ENCODE measurements around the gene RPS18. TPM values are rescaled to one million over a fixed set of nuclear protein-coding genes. Genes with fewer than 3 reads are reported as not detected.

Gene RPS18
- total and polyA plus RNA-seq, 2 of the 13 experiments (the other 11 are each of a cell fraction or from before 2014, with no cell fraction given) = 3,896 to 5,806 TPM

DNA sequence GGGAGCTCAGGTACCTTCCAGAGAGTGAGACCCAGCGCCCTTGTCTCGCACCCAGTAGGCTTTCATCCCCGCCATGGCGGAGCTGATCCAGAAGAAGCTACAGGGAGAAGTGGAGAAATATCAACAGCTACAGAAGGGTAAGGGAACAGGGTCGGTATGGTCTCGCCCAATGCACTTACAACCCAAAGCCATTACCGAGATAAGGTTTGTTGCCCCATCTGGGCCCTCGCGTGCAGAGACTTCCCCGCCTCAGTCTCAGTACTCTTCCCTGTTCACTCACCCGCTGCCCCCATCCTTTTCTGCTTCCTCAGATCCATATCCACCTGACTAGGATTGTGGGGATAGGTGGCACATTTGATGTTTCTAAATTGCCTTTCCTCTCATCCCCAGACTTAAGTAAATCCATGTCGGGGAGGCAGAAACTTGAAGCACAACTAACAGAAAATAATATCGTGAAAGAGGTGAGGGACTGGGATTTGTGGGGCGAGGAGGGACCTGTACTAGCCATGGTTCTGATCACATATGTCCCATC, 18.0 kb downstream of the RPS18 start (continued):
- TF ChIP-seq STAG1 (CRISPR knock-in tag; IDR thresholded peaks at IDR 0.05) = no peak
- TF ChIP-seq DMAP1 (CRISPR knock-in tag; IDR thresholded peaks at IDR 0.05) = 0 out of 2 replicates have a peak, but pooled peaks have one; percentile 1
- TF ChIP-seq, protein P1, sequence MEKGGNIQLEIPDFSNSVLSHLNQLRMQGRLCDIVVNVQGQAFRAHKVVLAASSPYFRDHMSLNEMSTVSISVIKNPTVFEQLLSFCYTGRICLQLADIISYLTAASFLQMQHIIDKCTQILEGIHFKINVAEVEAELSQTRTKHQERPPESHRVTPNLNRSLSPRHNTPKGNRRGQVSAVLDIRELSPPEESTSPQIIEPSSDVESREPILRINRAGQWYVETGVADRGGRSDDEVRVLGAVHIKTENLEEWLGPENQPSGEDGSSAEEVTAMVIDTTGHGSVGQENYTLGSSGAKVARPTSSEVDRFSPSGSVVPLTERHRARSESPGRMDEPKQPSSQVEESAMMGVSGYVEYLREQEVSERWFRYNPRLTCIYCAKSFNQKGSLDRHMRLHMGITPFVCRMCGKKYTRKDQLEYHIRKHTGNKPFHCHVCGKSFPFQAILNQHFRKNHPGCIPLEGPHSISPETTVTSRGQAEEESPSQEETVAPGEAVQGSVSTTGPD (CRISPR knock-in tag; IDR thresholded peaks at IDR 0.05) = peak; percentile 18; the same call in 1 of the 2 replicates
- no peak for TF ChIP-seq RORA (CRISPR knock-in tag; IDR thresholded peaks at IDR 0.05)
- TF ChIP-seq ZNF24 (IDR thresholded peaks at IDR 0.05) = no peak
- TF ChIP-seq CEBPB (IDR thresholded peaks at IDR 0.05; ENCODE audit: borderline replicate concordance, low read depth, low read length) = no peak
- no peak for TF ChIP-seq FOXM1 (CRISPR knock-in tag; IDR thresholded peaks at IDR 0.05)
- peak; percentile 19; the same call in 1 of the 2 replicates for TF ChIP-seq ZNF709 (CRISPR knock-in tag; IDR thresholded peaks at IDR 0.05)
- TF ChIP-seq, protein P2, sequence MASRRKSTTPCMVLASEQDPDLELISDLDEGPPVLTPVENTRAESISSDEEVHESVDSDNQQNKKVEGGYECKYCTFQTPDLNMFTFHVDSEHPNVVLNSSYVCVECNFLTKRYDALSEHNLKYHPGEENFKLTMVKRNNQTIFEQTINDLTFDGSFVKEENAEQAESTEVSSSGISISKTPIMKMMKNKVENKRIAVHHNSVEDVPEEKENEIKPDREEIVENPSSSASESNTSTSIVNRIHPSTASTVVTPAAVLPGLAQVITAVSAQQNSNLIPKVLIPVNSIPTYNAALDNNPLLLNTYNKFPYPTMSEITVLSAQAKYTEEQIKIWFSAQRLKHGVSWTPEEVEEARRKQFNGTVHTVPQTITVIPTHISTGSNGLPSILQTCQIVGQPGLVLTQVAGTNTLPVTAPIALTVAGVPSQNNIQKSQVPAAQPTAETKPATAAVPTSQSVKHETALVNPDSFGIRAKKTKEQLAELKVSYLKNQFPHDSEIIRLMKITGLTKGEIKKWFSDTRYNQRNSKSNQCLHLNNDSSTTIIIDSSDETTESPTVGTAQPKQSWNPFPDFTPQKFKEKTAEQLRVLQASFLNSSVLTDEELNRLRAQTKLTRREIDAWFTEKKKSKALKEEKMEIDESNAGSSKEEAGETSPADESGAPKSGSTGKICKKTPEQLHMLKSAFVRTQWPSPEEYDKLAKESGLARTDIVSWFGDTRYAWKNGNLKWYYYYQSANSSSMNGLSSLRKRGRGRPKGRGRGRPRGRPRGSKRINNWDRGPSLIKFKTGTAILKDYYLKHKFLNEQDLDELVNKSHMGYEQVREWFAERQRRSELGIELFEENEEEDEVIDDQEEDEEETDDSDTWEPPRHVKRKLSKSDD (CRISPR knock-in tag; IDR thresholded peaks at IDR 0.05; ENCODE audit: low read depth) = no peak
- no peak for TF ChIP-seq ZNF747 (CRISPR knock-in tag; IDR thresholded peaks at IDR 0.05; ENCODE audit: borderline replicate concordance)
- TF ChIP-seq, protein P3, sequence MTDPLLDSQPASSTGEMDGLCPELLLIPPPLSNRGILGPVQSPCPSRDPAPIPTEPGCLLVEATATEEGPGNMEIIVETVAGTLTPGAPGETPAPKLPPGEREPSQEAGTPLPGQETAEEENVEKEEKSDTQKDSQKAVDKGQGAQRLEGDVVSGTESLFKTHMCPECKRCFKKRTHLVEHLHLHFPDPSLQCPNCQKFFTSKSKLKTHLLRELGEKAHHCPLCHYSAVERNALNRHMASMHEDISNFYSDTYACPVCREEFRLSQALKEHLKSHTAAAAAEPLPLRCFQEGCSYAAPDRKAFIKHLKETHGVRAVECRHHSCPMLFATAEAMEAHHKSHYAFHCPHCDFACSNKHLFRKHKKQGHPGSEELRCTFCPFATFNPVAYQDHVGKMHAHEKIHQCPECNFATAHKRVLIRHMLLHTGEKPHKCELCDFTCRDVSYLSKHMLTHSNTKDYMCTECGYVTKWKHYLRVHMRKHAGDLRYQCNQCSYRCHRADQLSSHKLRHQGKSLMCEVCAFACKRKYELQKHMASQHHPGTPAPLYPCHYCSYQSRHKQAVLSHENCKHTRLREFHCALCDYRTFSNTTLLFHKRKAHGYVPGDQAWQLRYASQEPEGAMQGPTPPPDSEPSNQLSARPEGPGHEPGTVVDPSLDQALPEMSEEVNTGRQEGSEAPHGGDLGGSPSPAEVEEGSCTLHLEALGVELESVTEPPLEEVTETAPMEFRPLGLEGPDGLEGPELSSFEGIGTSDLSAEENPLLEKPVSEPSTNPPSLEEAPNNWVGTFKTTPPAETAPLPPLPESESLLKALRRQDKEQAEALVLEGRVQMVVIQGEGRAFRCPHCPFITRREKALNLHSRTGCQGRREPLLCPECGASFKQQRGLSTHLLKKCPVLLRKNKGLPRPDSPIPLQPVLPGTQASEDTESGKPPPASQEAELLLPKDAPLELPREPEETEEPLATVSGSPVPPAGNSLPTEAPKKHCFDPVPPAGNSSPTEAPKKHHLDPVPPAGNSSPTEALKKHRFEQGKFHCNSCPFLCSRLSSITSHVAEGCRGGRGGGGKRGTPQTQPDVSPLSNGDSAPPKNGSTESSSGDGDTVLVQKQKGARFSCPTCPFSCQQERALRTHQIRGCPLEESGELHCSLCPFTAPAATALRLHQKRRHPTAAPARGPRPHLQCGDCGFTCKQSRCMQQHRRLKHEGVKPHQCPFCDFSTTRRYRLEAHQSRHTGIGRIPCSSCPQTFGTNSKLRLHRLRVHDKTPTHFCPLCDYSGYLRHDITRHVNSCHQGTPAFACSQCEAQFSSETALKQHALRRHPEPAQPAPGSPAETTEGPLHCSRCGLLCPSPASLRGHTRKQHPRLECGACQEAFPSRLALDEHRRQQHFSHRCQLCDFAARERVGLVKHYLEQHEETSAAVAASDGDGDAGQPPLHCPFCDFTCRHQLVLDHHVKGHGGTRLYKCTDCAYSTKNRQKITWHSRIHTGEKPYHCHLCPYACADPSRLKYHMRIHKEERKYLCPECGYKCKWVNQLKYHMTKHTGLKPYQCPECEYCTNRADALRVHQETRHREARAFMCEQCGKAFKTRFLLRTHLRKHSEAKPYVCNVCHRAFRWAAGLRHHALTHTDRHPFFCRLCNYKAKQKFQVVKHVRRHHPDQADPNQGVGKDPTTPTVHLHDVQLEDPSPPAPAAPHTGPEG (CRISPR knock-in tag; IDR thresholded peaks at IDR 0.05) = no peak
- TF ChIP-seq BRD4 (CRISPR knock-in tag; IDR thresholded peaks at IDR 0.05) = 0 out of 2 replicates have a peak, but pooled peaks have one; percentile 42
- no peak for TF ChIP-seq ZNF777 (CRISPR knock-in tag; IDR thresholded peaks at IDR 0.05)
- no peak for TF ChIP-seq MYNN (CRISPR knock-in tag; IDR thresholded peaks at IDR 0.05; ENCODE audit: low read depth)
- TF ChIP-seq KDM5A (IDR thresholded peaks at IDR 0.05; ENCODE audit: borderline replicate concordance, low read length) = peak; percentile 61; the same call in 1 of the 2 replicates
- no peak for TF ChIP-seq RFXANK (CRISPR knock-in tag; IDR thresholded peaks at IDR 0.05)
- TF ChIP-seq, protein P4, sequence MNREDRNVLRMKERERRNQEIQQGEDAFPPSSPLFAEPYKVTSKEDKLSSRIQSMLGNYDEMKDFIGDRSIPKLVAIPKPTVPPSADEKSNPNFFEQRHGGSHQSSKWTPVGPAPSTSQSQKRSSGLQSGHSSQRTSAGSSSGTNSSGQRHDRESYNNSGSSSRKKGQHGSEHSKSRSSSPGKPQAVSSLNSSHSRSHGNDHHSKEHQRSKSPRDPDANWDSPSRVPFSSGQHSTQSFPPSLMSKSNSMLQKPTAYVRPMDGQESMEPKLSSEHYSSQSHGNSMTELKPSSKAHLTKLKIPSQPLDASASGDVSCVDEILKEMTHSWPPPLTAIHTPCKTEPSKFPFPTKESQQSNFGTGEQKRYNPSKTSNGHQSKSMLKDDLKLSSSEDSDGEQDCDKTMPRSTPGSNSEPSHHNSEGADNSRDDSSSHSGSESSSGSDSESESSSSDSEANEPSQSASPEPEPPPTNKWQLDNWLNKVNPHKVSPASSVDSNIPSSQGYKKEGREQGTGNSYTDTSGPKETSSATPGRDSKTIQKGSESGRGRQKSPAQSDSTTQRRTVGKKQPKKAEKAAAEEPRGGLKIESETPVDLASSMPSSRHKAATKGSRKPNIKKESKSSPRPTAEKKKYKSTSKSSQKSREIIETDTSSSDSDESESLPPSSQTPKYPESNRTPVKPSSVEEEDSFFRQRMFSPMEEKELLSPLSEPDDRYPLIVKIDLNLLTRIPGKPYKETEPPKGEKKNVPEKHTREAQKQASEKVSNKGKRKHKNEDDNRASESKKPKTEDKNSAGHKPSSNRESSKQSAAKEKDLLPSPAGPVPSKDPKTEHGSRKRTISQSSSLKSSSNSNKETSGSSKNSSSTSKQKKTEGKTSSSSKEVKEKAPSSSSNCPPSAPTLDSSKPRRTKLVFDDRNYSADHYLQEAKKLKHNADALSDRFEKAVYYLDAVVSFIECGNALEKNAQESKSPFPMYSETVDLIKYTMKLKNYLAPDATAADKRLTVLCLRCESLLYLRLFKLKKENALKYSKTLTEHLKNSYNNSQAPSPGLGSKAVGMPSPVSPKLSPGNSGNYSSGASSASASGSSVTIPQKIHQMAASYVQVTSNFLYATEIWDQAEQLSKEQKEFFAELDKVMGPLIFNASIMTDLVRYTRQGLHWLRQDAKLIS (CRISPR knock-in tag; IDR thresholded peaks at IDR 0.05) = no peak

All from HepG2 (cell line).